KMS-11 (cell line): ENCODE measurements around the gene MYZAP.

Experiments used
- H2AFZ ChIP-seq: fragments of 200-600 bp; sonication (generic); 2 replicates; pipeline ENCODE4 v1.6.1; 2016; ENCODE audit warnings: antibody characterized with exemption, mixed run types, low read depth
- H3K27ac ChIP-seq: fragments of 200-600 bp; sonication (generic); 2 replicates; pipeline ENCODE4 v1.6.1; 2016; ENCODE audit warnings: mild to moderate bottlenecking, mixed run types
- H3K27me3 ChIP-seq: fragments of 200-600 bp; sonication (generic); 2 replicates; pipeline ENCODE4 v1.6.1; 2017; ENCODE audit warnings: mild to moderate bottlenecking, low read depth, mixed run types, moderate library complexity; ENCODE audit not compliant: insufficient read depth
- H3K36me3 ChIP-seq: fragments of 200-600 bp; sonication (generic); 2 replicates; pipeline ENCODE4 v1.6.1; 2017; ENCODE audit warnings: mild to moderate bottlenecking, mixed run types; ENCODE audit not compliant: insufficient read depth
- H3K4me1 ChIP-seq: fragments of 200-600 bp; sonication (generic); 2 replicates; pipeline ENCODE4 v1.6.1; 2016; ENCODE audit warnings: mild to moderate bottlenecking, low read depth, mixed run types; ENCODE audit not compliant: poor library complexity, severe bottlenecking
- H3K4me2 ChIP-seq: fragments of 200-600 bp; sonication (generic); 2 replicates; pipeline ENCODE4 v1.7.0; 2016; ENCODE audit warnings: mild to moderate bottlenecking, mixed run types
- H3K4me3 ChIP-seq: fragments of 200-600 bp; sonication (generic); IDR thresholded peaks from 2 replicates; pipeline ENCODE4 v1.6.1; 2017; ENCODE audit warnings: low read depth, low read length, mixed read lengths; ENCODE audit not compliant: insufficient read depth
- H3K79me2 ChIP-seq: fragments of 200-600 bp; sonication (generic); 2 replicates; pipeline ENCODE4 v1.6.1; 2016; ENCODE audit warnings: low read depth, mixed run types; ENCODE audit not compliant: insufficient read depth
- H3K9ac ChIP-seq: fragments of 200-600 bp; sonication (generic); 2 replicates; pipeline ENCODE4 v1.6.1; 2016; ENCODE audit warnings: mild to moderate bottlenecking, mixed run types
- H4K20me1 ChIP-seq: fragments of 200-600 bp; sonication (generic); 2 replicates; pipeline ENCODE4 v1.6.1; 2016; ENCODE audit warnings: mild to moderate bottlenecking, mixed run types; ENCODE audit not compliant: insufficient read depth
- CTCF ChIP-seq: fragments of 200-600 bp; sonication (generic); conservative IDR thresholded peaks from 2 replicates; pipeline ENCODE4 v1.6.1; 2017; ENCODE audit warnings: low read depth, mild to moderate bottlenecking, antibody characterized with exemption, low read length, moderate library complexity, mixed read lengths

MYZAP gene

GRCh38 chr15:57647071-57647790, 55.5 kb downstream of the MYZAP start:
- Histone ChIP-seq H3K36me3 (no peaks in the 10 kb centered on the region), H3K4me3 (no peak overlapping the region), H2AFZ (no peak overlapping the region), H3K27ac (no peak overlapping the region), H3K4me2 (no peak overlapping the region), H3K4me1 (no peaks in the 10 kb centered on the region), H3K27me3 (no peaks in the 10 kb centered on the region), H4K20me1 (no peaks in the 10 kb centered on the region), H3K79me2 (no peaks in the 10 kb centered on the region), H3K9ac (no peak overlapping the region)
- TF ChIP-seq CTCF: no peak

DNA sequence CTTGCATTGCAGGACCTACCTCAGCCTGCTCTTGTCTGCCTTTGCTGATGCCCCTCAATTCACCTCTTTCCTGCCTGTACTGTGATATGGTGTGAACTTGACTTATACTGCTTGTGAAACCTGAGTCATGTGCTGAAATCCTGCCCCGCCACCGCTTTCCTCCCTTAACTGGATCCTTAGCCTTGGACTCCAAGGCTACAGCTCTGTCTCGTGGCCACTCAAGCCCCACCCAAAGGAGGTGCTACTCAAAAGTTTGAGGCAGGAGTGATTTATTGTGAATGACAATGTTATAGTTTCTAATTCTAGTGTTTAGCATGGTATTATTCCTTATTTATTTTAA, 56.1 kb downstream of the MYZAP start:
- no peaks in the 10 kb centered on the region for H3K79me2 ChIP-seq
- no peak for TF ChIP-seq CTCF
- H4K20me1 ChIP-seq: no peaks in the 10 kb centered on the region
- no peak overlapping the region for H2AFZ ChIP-seq
- no peaks in the 10 kb centered on the region for H3K36me3 ChIP-seq
- no peak overlapping the region for H3K27ac ChIP-seq
- no peak overlapping the region for H3K4me2 ChIP-seq
- no peaks in the 10 kb centered on the region for H3K4me1 ChIP-seq
- H3K27me3 ChIP-seq: no peaks in the 10 kb centered on the region
- H3K9ac ChIP-seq: no peak overlapping the region
- no peak overlapping the region for H3K4me3 ChIP-seq

DNA sequence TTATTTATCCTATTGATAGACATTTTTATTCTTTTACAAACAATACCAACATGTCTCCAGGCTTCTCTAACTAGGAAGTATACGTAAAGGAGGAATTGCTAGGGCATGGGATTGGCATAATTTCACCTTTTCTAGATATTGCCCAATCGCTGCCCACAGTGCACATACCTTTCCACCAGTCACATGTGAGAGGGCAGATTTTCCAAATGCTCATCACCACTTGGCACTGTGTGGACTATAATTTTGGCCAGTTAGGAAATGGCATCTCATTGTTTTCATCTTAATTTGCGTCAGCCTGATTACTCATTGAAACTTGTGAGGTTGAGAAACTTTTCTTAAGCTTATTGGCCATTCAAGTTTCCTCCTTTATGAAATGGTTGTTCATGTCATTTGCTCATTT, 57.4 kb downstream of the MYZAP start:
- Histone ChIP-seq H3K27ac (no peak overlapping the region), H3K36me3 (no peaks in the 10 kb centered on the region), H3K4me3 (no peak overlapping the region), H3K4me2 (no peak overlapping the region), H3K27me3 (no peaks in the 10 kb centered on the region), H2AFZ (no peak overlapping the region), H3K79me2 (no peaks in the 10 kb centered on the region), H3K9ac (no peak overlapping the region), H4K20me1 (no peaks in the 10 kb centered on the region), H3K4me1 (no peaks in the 10 kb centered on the region)
- TF ChIP-seq CTCF: no peak

DNA sequence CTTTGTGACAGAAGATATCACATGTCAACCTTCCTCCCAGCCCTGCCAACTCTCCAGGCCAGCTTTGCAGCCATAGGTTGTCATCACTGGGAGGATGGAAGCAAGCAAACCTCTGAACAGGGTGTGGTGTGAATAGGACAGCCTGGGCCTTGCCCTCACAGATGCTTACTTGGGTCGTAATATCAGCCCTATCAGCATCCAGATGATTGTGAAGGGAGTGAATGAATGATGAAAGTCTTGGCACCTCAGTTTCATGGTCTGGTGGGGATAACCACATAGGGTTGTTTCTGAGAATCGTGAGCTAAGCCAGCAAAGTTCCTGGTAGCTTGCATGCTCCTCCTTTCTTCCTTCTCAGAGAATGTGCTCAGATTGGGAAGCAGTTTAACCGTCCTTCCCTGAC, 59.7 kb downstream of the MYZAP start:
- Histone ChIP-seq H3K4me2 (no peak overlapping the region), H2AFZ (no peak overlapping the region), H3K79me2 (no peaks in the 10 kb centered on the region), H3K27me3 (no peaks in the 10 kb centered on the region), H3K27ac (no peak overlapping the region), H4K20me1 (no peaks in the 10 kb centered on the region), H3K9ac (no peak overlapping the region), H3K36me3 (no peaks in the 10 kb centered on the region), H3K4me3 (no peak overlapping the region), H3K4me1 (no peaks in the 10 kb centered on the region)
- no peak for TF ChIP-seq CTCF
